ENCODE data around the gene COG6.

COG6 gene

DNA sequence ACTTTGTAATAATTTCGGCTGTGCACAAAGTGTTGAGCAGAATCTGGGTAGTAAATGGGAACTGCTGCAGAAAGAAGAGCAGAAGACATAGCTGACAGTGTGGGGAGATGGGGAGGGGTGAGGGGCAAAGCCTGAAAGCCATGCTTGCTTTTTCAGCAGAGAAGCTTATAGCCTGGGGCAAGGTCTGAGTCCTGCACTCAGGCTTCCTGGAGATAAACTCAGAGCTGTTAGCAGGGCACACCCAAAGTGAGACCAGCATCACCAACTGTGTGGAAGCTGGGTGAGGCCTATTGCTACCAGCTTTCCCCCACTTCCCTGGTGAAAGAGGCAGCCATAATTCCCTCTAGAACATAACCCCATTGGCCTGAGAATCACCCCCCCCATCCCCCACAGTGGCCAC lies 36.9 kb upstream of the COG6 start:
- Mint-ChIP-seq H3K4me1 (peaks cover 7% of the 10 kb centered on the region), H3K27ac (no peak overlapping the region), H3K9me3 (no peaks in the 10 kb centered on the region), H3K27me3 (ENCODE audit: low read depth, poor library complexity) (peaks cover 9% of the 10 kb centered on the region), H3K4me3 (no peak overlapping the region), H3K36me3 (ENCODE audit: low read depth) (no peaks in the 10 kb centered on the region)
- no peak for TF ChIP-seq CTCF (IDR thresholded peaks at IDR 0.05)
- no peak for DNase-seq

DNA sequence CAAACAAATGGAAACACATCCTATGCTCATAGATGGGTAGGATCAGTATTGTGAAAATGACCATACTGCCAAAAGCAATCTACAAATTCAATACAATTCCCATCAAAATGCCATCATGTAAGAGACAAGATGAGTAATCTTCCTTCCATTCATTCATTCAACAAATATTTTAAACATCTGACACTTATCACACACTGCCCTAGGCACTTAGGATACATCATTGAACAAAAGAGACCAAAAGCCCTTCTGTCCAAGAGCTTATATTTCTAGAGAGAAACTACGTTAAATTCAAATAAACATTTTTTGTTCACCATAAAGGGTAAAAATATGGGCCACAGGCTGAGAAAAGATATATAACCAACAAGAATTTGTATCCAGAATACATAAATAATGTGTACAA lies 32.0 kb upstream of the COG6 start:
- Mint-ChIP-seq H3K27ac (no peak overlapping the region), H3K9me3 (no peaks in the 10 kb centered on the region), H3K4me1 (peaks cover 1% of the 10 kb centered on the region), H3K4me3 (no peak overlapping the region), H3K36me3 (ENCODE audit: low read depth) (no peaks in the 10 kb centered on the region), H3K27me3 (ENCODE audit: low read depth, poor library complexity) (peaks cover 9% of the 10 kb centered on the region)
- no peak for TF ChIP-seq CTCF (IDR thresholded peaks at IDR 0.05)
- DNase-seq: no peak

- TF ChIP-seq CTCF (IDR thresholded peaks at IDR 0.05): no peak
- no peak overlapping the region for H3K27ac Mint-ChIP-seq
- H3K4me1 Mint-ChIP-seq: peaks cover 7% of the 10 kb centered on the region
- H3K36me3 Mint-ChIP-seq (ENCODE audit: low read depth): peaks cover 7% of the 10 kb centered on the region
- H3K27me3 Mint-ChIP-seq (ENCODE audit: low read depth, poor library complexity): peaks cover 3% of the 10 kb centered on the region
- peaks cover 30% of the 10 kb centered on the region for H3K9me3 Mint-ChIP-seq
- no peak overlapping the region for H3K4me3 Mint-ChIP-seq
- DNase-seq: no peak
Observed at GRCh38 chr13:39631307-39631706, 24.2 kb upstream of the COG6 start.

DNA sequence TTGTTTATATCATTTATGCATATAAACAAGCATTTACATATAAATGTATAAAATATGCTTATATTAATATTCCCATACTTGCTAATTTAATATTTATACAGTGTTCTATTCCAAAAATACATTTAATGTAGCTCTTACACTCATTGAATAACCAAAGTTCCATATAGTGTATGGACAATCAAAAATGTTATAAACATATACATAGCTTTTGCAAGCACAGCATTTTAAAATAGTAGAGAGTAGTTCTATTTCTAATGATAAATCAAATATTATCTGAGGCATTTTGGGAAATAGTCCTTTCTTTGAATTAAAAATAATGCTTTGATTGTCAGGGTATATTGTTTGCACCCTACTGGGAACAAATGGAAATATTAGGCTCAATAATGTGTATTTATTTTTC lies 22.5 kb upstream of the COG6 start:
- Mint-ChIP-seq H3K27ac (no peak overlapping the region), H3K9me3 (peaks cover 37% of the 10 kb centered on the region), H3K36me3 (ENCODE audit: low read depth) (peaks cover 7% of the 10 kb centered on the region), H3K27me3 (ENCODE audit: low read depth, poor library complexity) (peaks cover 3% of the 10 kb centered on the region), H3K4me3 (no peak overlapping the region), H3K4me1 (peaks cover 7% of the 10 kb centered on the region)
- TF ChIP-seq CTCF (IDR thresholded peaks at IDR 0.05): no peak
- no peak for DNase-seq

- peaks cover 34% of the 10 kb centered on the region for H3K9me3 Mint-ChIP-seq
- no peak for TF ChIP-seq CTCF (IDR thresholded peaks at IDR 0.05)
- peaks cover 12% of the 10 kb centered on the region for H3K4me1 Mint-ChIP-seq
- H3K27me3 Mint-ChIP-seq (ENCODE audit: low read depth, poor library complexity): peaks cover 3% of the 10 kb centered on the region
- H3K27ac Mint-ChIP-seq: no peak overlapping the region
- DNase-seq: no peak
- H3K36me3 Mint-ChIP-seq (ENCODE audit: low read depth): peaks cover 7% of the 10 kb centered on the region
- no peak overlapping the region for H3K4me3 Mint-ChIP-seq
Observed at GRCh38 chr13:39635564-39635963, 19.9 kb upstream of the COG6 start.

DNA sequence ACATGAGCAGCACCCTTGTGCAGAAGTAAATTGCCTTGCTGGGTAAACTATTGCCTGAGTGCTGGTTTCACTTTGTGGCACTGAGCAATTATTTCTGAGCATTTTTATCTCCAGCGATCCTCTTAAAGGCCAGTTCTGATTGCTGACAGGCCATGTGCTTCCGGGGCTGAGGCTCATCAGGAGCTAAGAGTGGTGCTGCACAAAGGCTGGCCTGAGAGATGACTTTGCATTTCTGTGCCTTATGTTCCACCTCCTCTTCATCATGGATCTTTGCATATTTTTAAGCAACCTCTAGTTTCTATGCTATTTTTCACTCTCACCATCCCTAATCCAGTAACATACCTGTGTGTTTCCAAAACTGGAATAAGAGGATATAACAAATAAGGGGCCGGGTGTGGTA lies 17.6 kb upstream of the COG6 start:
- no peak for DNase-seq
- no peaks in the 10 kb centered on the region for H3K36me3 Mint-ChIP-seq (ENCODE audit: low read depth)
- peaks cover 15% of the 10 kb centered on the region for H3K9me3 Mint-ChIP-seq
- no peak for TF ChIP-seq CTCF (IDR thresholded peaks at IDR 0.05)
- H3K27me3 Mint-ChIP-seq (ENCODE audit: low read depth, poor library complexity): no peaks in the 10 kb centered on the region
- no peak overlapping the region for H3K27ac Mint-ChIP-seq
- H3K4me1 Mint-ChIP-seq: peaks cover 12% of the 10 kb centered on the region
- H3K4me3 Mint-ChIP-seq: no peak overlapping the region
